GM12878 (cell line): ENCODE data around the gene MTCH2. TPM values are rescaled to one million over a fixed set of nuclear protein-coding genes. Genes with fewer than 3 reads are reported as not detected.
"Not testable (repeated sequence)": the region's sequence is repeated elsewhere in the genome, so short reads cannot be mapped to it uniquely, and the experiment has no call there.

Source experiments
- ATAC-seq: fragments of 200-7000 bp; cut with Tn5 transposase; 3 replicates; pipeline ENCODE4 v1.9.1; 2020; ENCODE audit warnings: mild to moderate bottlenecking, moderate library complexity
- BruUV-seq: library from RNA; stranded (reverse); fragments of 400-500 nt; replicated peaks from 2 replicates; lab custom pipeline; 2021; lab: Mats Ljungman, UMichigan
- CTCF ChIA-PET: fragments of 300-600 bp; sonication (Branson Sonifier 250); formaldehyde crosslinking; extraction: SDS; loops from one replicate; lab custom pipeline; 2021; ENCODE audit warnings: inconsistent platforms; lab: Yijun Ruan, JAX
- POLR2A ChIA-PET: fragments of 350-600 bp; formaldehyde crosslinking; extraction: SDS; loops from one replicate; lab custom pipeline; 2021; ENCODE audit warnings: inconsistent platforms; lab: Charles Lee
- RAD21 ChIA-PET: fragments of 300-600 bp; sonication (Branson Sonifier 250); formaldehyde crosslinking; loops from one replicate; lab custom pipeline; 2023; ENCODE audit warnings: antibody characterized with exemption; ENCODE audit not compliant: unreplicated experiment; lab: Charles Lee
- SMC1A ChIA-PET: fragments of 300-600 bp; sonication (Branson Sonifier 250); formaldehyde crosslinking; loops from one replicate; lab custom pipeline; 2023; ENCODE audit not compliant: unreplicated experiment, uncharacterized antibody; lab: Charles Lee
- DNase-seq: peaks from one replicate; pipeline ENCODE4 v3.0.0-alpha.2; 2011; ENCODE audit warnings: low read depth, low spot score
- FAIRE-seq: peaks from 3 replicates; lab custom pipeline; 2011; peaks lifted over from hg19 to GRCh38; lab: Jason Lieb, UNC
- H2AFZ ChIP-seq: 2 replicates; pipeline ENCODE4 v1.6.0; 2011; ENCODE audit warnings: low read depth, low read length, control low read depth; ENCODE audit not compliant: control insufficient read depth
- H3K27ac ChIP-seq: 2 replicates; pipeline ENCODE4 v1.5.1; 2011; ENCODE audit warnings: control low read depth; ENCODE audit not compliant: control insufficient read depth, insufficient read depth
- H3K27me3 ChIP-seq, 2 experiments: replicated peaks in 1 of 2; 2 replicates each; pipeline versions ENCODE4 v1.6.0 to v1.6.1; 2011; ENCODE audit warnings: low read length in 1 of 2; ENCODE audit not compliant: control insufficient read depth in 2 of 2, insufficient read depth in 2 of 2
- H3K36me3 ChIP-seq, 2 experiments: 2 replicates each; pipeline ENCODE4 v1.5.1; 2011; ENCODE audit warnings: low read length in 1 of 2; ENCODE audit not compliant: control insufficient read depth in 2 of 2, insufficient read depth in 2 of 2
- H3K4me1 ChIP-seq: 2 replicates; pipeline ENCODE4 v1.6.1; 2011; ENCODE audit warnings: mild to moderate bottlenecking, low read length, moderate library complexity, mixed read lengths; ENCODE audit not compliant: control insufficient read depth, insufficient read depth
- H3K4me2 ChIP-seq: 2 replicates; pipeline ENCODE4 v1.6.0; 2011; ENCODE audit warnings: control low read depth; ENCODE audit not compliant: control insufficient read depth, insufficient read depth
- H3K4me3 ChIP-seq: fragments of 200-600 bp; sonication (generic); 2 replicates; pipeline ENCODE4 v1.5.1; 2016
- H3K79me2 ChIP-seq: 2 replicates; pipeline ENCODE4 v1.6.0; 2011; ENCODE audit warnings: low read length; ENCODE audit not compliant: control insufficient read depth, insufficient read depth
- H3K9ac ChIP-seq: 2 replicates; pipeline ENCODE4 v1.8.0; 2011; ENCODE audit warnings: low read length, control low read depth, mixed read lengths; ENCODE audit not compliant: control insufficient read depth, insufficient read depth
- H3K9me3 ChIP-seq: replicated peaks from 3 replicates; pipeline ENCODE4 v1.5.1; 2011; ENCODE audit warnings: mild to moderate bottlenecking, low read length; ENCODE audit not compliant: control insufficient read depth, insufficient read depth
- H4K20me1 ChIP-seq: 2 replicates; pipeline ENCODE4 v1.6.0; 2011; ENCODE audit not compliant: control insufficient read depth, insufficient read depth
- CEBPB ChIP-seq, 2 experiments: fragments of 150-350 bp in 1 of 2; IDR thresholded peaks; 2 replicates each; pipeline ENCODE4 v1.6.1; 2012 to 2014; ENCODE audit warnings: low read depth in 2 of 2, low read length in 2 of 2, borderline replicate concordance in 1 of 2, inconsistent platforms in 1 of 2
- RAD51 ChIP-seq: fragments of 450-650 bp; IDR thresholded peaks from 2 replicates; pipeline ENCODE4 v1.6.1; 2016; ENCODE audit warnings: moderate library complexity, mild to moderate bottlenecking, inconsistent platforms
- STAT3 ChIP-seq: IDR thresholded peaks from 2 replicates; pipeline ENCODE4 v1.6.1; 2011; ENCODE audit warnings: low read depth, low read length, improper control_type of control experiment
- YBX1 ChIP-seq: fragments of 450-650 bp; IDR thresholded peaks from 2 replicates; pipeline ENCODE4 v1.6.1; 2016; ENCODE audit warnings: antibody characterized with exemption
- WGBS: methylation state at CpG from one replicate; pipeline ENCODE4 v1.1.6; 2016; ENCODE audit warnings: low lambda C conversion rate; ENCODE audit not compliant: insufficient replicate concordance, insufficient coverage; ENCODE audit errors: missing lambda C conversion rate; 5-methylcytosine and 5-hydroxymethylcytosine counted together
- in situ Hi-C: fragments of 300-500 bp; cut with MboI; formaldehyde crosslinking; loops from 9 replicates; pipeline ENCODE4 v1.14.3; 2018; ENCODE audit warnings: mixed read lengths
- intact Hi-C: fragments of 100-400 bp; cut with micrococcal nuclease; formaldehyde crosslinking; loops from one replicate; pipeline ENCODE4 v1.14.2; 2022; ENCODE audit not compliant: unreplicated experiment
- polyA plus RNA-seq, 11 experiments: library from polyadenylated mRNA; depleted of rRNA in 4 of 11; unstranded in 6 of 11; stranded (reverse) in 5 of 11; fragments of >200 nt; fragmentation: Nextera tagmentation in 4 of 11; fragmentation: Illumina TruSeq in 1 of 11; extraction: Ambion mirVana in 4 of 11; extraction: Trizol in 1 of 11; gene quantifications; 1 replicate in 1 of 11; 2 replicates in 10 of 11; pipeline versions ENCODE4 v1.2.1 to v1.2.3, GENCODE V29; 2011 to 2016; ENCODE audit warnings: inconsistent platforms in 2 of 11, missing spikeins in 2 of 11, low read depth in 1 of 11
- total RNA-seq, 4 experiments: library from RNA; depleted of rRNA in 3 of 4; stranded (reverse); fragments of >200 nt in 3 of 4; fragmentation: Illumina TruSeq in 1 of 4; extraction: Trizol in 1 of 4; gene quantifications; 2 replicates each; pipeline versions ENCODE4 v1.2.1 to v1.2.3, GENCODE V29; 2013 to 2021

The MTCH2 gene
- total and polyA plus RNA-seq, 10 of the 15 experiments (the other 5 are each of a cell fraction or from before 2014, with no cell fraction given): 72.4 to 341 (median 144) TPM

DNA sequence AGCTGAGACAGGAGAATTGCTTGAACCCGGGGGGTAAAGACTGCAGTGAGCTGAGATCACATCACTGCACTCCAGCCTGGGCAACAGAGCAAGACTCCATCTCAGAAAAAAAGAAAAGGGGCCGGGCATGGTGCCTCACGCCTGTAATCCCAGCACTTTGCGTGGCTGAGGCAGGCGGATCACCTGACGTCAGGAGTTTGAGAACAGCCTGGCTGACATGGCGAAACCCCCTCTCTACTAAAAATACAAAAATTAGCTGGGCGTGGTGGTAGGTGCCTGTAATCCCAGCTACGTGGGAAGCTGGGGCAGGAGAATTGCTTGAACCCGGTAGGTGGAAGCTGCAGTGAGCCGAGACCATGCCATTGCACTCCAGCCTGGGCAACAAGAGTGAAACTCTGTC is 6.0 kb downstream of the MTCH2 start:
- SMC1A ChIA-PET: not testable (repeated sequence)

DNA sequence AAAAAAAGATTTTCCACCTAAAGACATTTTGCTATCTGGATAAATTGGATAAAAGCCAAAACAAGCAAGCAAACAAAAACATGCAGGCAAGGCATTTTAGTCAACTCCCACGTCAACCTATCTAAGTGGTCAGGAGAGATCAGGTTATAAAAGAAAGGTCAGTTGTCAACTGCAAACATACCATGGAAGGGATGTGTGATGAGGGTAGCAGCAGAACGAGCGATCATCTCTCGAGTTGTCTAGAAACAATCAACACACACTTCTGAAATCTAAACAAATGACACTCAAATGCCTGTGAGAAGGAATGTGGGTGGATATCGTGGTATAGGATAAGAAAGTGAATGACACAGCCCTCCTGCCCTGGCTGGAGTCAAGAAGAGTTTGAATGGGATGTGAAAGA is 10.9 kb downstream of the MTCH2 start:
- Histone ChIP-seq H3K4me1 (no peaks in the 10 kb centered on the region), H3K9me3 (no peaks in the 10 kb centered on the region), H3K27me3 (no peaks in the 10 kb centered on the region), H4K20me1 (no peaks in the 10 kb centered on the region), H3K9ac (no peak overlapping the region), H3K36me3 (peaks cover 7 to 26% of the 10 kb centered on the region in 2 experiments), H3K4me3 (no peak overlapping the region), H3K4me2 (no peak overlapping the region), H2AFZ (no peak overlapping the region), H3K27ac (no peak overlapping the region), H3K79me2 (no peaks in the 10 kb centered on the region)
- ATAC-seq (no peak), DNase-seq (no peak), FAIRE-seq (peak; percentile 57)
- in situ Hi-C loops: no loop called here
- no TSS peak for BruUV-seq
- intact Hi-C loops: no loop called here
- SMC1A ChIA-PET: interaction anchor here (0.6 kb wide), 1 partner anchor 80 kb away, joined by 3 read pairs; no protein-coding TSS in a partner anchor
- POLR2A ChIA-PET: no interaction called here
- CTCF ChIA-PET: no interaction called here
- RAD21 ChIA-PET: no interaction called here
- 92% methylated on average over 5 of the region's 5 CpGs for WGBS
- no peak for TF ChIP-seq YBX1
- TF ChIP-seq STAT3: no peak
- TF ChIP-seq RAD51: no peak
- no peak for TF ChIP-seq CEBPB (IDR thresholded peaks at IDR 0.05; ENCODE audit: borderline replicate concordance in 1 of 2, low read depth in 2 of 2, low read length in 2 of 2)

More for the DNA sequence above, 6.0 kb downstream of the MTCH2 start:
- FAIRE-seq, in situ Hi-C loops, H3K4me2 ChIP-seq, RAD21 ChIA-PET, ATAC-seq, H3K27me3 ChIP-seq, H3K4me1 ChIP-seq, DNase-seq, H3K9me3 ChIP-seq, H3K4me3 ChIP-seq, H2AFZ ChIP-seq, BruUV-seq, CTCF ChIA-PET, H3K27ac ChIP-seq, intact Hi-C loops, H3K9ac ChIP-seq, H4K20me1 ChIP-seq: not testable (repeated sequence)
- 97% methylated on average over 11 of the region's 11 CpGs for WGBS
- peaks cover 6 to 11% of the 10 kb centered on the region in 2 experiments for H3K36me3 ChIP-seq
- H3K79me2 ChIP-seq: peaks cover 17% of the 10 kb centered on the region
- POLR2A ChIA-PET: interaction anchor here (0.6 kb wide), 1 partner anchor 10 kb away, joined by 3 read pairs; no protein-coding TSS in a partner anchor
